CD4-positive, alpha-beta T cell (primary cell): ENCODE results near the gene URI1. TPM values are rescaled to one million over a fixed set of nuclear protein-coding genes. Genes with fewer than 3 reads are reported as not detected.

Experiments used
- ATAC-seq: fragments of 200-7000 bp; cut with Tn5 transposase; one replicate; pipeline ENCODE4 v1.10.0; 2022; ENCODE audit warnings: mild to moderate bottlenecking; ENCODE audit not compliant: poor library complexity
- CTCF ChIA-PET: fragments of 350-600 bp; sonication (Branson Sonifier 250); formaldehyde crosslinking; loops from one replicate; lab custom pipeline; 2021; ENCODE audit warnings: antibody characterized with exemption, inconsistent platforms; lab: Charles Lee
- POLR2A ChIA-PET: fragments of 350-600 bp; sonication (Branson Sonifier 250); formaldehyde crosslinking; loops from one replicate; lab custom pipeline; 2021; ENCODE audit warnings: antibody characterized with exemption, inconsistent platforms; lab: Charles Lee
- DNase-seq, 14 experiments: peaks; one replicate each; pipeline ENCODE4 v3.0.0-alpha.2; 2013 to 2020; ENCODE audit warnings: mixed read lengths in 2 of 14
- H3K27ac ChIP-seq, 2 donors: one replicate each; pipeline versions ENCODE4 v1.5.1 to v1.7.0; 2013; ENCODE audit warnings: low read length in 2 of 2, low read depth in 1 of 2, mild to moderate bottlenecking in 1 of 2
- H3K27me3 ChIP-seq, 2 experiments: 1 replicate in 1 of 2; 2 replicates in 1 of 2; pipeline versions ENCODE4 v1.6.1 to v1.7.0; 2013; ENCODE audit warnings: low read length in 2 of 2, control low read depth in 1 of 2, mild to moderate bottlenecking in 1 of 2, moderate library complexity in 1 of 2; ENCODE audit not compliant: insufficient read depth in 2 of 2, control insufficient read depth in 1 of 2
- H3K36me3 ChIP-seq: one replicate; pipeline ENCODE4 v1.6.1; 2013; ENCODE audit warnings: low read length, control low read depth; ENCODE audit not compliant: insufficient read depth
- H3K4me1 ChIP-seq: one replicate; pipeline ENCODE4 v1.6.1; 2013; ENCODE audit warnings: low read length, control low read depth; ENCODE audit not compliant: insufficient read depth
- H3K4me3 ChIP-seq: one replicate; pipeline ENCODE4 v1.5.1; 2013; ENCODE audit warnings: mild to moderate bottlenecking, low read length, moderate library complexity
- H3K9me3 ChIP-seq, 2 experiments: 1 replicate in 1 of 2; 2 replicates in 1 of 2; pipeline versions ENCODE4 v1.6.1 to v1.7.0; 2013; ENCODE audit warnings: low read length in 2 of 2, mild to moderate bottlenecking in 2 of 2, control low read depth in 1 of 2, moderate library complexity in 1 of 2; ENCODE audit not compliant: control insufficient read depth in 1 of 2, insufficient read depth in 1 of 2
- H3K27ac Mint-ChIP-seq: one replicate; pipeline ENCODE4 v1.8.0; 2020; ENCODE audit warnings: mixed read lengths
- H3K27me3 Mint-ChIP-seq: one replicate; pipeline ENCODE4 v1.8.0; 2021; ENCODE audit warnings: mixed read lengths
- H3K36me3 Mint-ChIP-seq: one replicate; pipeline ENCODE4 v1.8.0; 2021; ENCODE audit warnings: low read depth, mixed read lengths
- H3K4me1 Mint-ChIP-seq: one replicate; pipeline ENCODE4 v1.8.0; 2021; ENCODE audit warnings: low read depth, mixed read lengths
- H3K4me3 Mint-ChIP-seq: one replicate; pipeline ENCODE4 v1.8.0; 2020; ENCODE audit warnings: mild to moderate bottlenecking, mixed read lengths
- H3K9me3 Mint-ChIP-seq: one replicate; pipeline ENCODE4 v1.8.0; 2020; ENCODE audit warnings: mixed read lengths
- CTCF ChIP-seq: fragments of 200-600 bp; IDR thresholded peaks from one replicate; pipeline ENCODE4 v1.8.0; 2022; ENCODE audit warnings: antibody characterized with exemption, mild to moderate bottlenecking
- intact Hi-C, 2 experiments: fragments of 100-400 bp; cut with DNase I in 1 of 2; cut with micrococcal nuclease in 1 of 2; formaldehyde crosslinking; loops; one replicate each; pipeline versions ENCODE4 v1.15.1 to v1.9.0; 2023 to 2025; cut with DNase I, micrococcal nuclease
- total RNA-seq, 174 experiments: library from RNA in 2 of 174; stranded (reverse) in 2 of 174; gene quantifications; one replicate each; pipeline ENCODE4 v1.2.3 and lab custom pipeline; 2021 to 2026

URI1 gene
- total RNA-seq, 2 experiments from 2014 or later, result 50.9 to 63.6 TPM

- ATAC-seq (no peak), DNase-seq (no peak)
- Mint-ChIP-seq H3K4me3 (no peak overlapping the region), H3K27me3 (peaks cover 5% of the 10 kb centered on the region), H3K36me3 (no peaks in the 10 kb centered on the region), H3K27ac (no peak overlapping the region), H3K4me1 (no peaks in the 10 kb centered on the region), H3K9me3 (no peaks in the 10 kb centered on the region)
- Histone ChIP-seq H3K27me3 (no peaks in the 10 kb centered on the region), H3K4me1 (no peaks in the 10 kb centered on the region), H3K27ac (no peak overlapping the region), H3K4me3 (no peak overlapping the region), H3K9me3 (no peaks in the 10 kb centered on the region), H3K36me3 (no peaks in the 10 kb centered on the region)
- intact Hi-C loops, result no loop called here
- ChIA-PET CTCF (interaction anchor here (0.7 kb wide), 1 partner anchor 116 kb away, joined by 3 read pairs; no protein-coding TSS in a partner anchor), POLR2A (no interaction called here)
- TF ChIP-seq CTCF, result no peak
Observed at GRCh38 chr19:29926801-29927200, 15.2 kb upstream of the URI1 start.

GRCh38 chr19:29927944-29928625, 14.0 kb upstream of the URI1 start:
- H3K36me3 Mint-ChIP-seq, result no peaks in the 10 kb centered on the region

GRCh38 chr19:29928831-29929230, 13.2 kb upstream of the URI1 start:
- Mint-ChIP-seq H3K4me1 (no peaks in the 10 kb centered on the region), H3K27me3 (no peaks in the 10 kb centered on the region), H3K9me3 (no peaks in the 10 kb centered on the region), H3K27ac (no peak overlapping the region), H3K4me3 (no peak overlapping the region), H3K36me3 (no peaks in the 10 kb centered on the region)
- Histone ChIP-seq H3K4me1 (no peaks in the 10 kb centered on the region), H3K27ac (no peak overlapping the region), H3K4me3 (no peak overlapping the region), H3K9me3 (no peaks in the 10 kb centered on the region), H3K27me3 (no peaks in the 10 kb centered on the region), H3K36me3 (no peaks in the 10 kb centered on the region)
- POLR2A ChIA-PET, result no interaction called here
- DNase-seq (no peak), ATAC-seq (no peak)
- intact Hi-C loops, result no loop called here
- CTCF ChIA-PET, result no interaction called here
- TF ChIP-seq CTCF, result no peak

More at GRCh38 chr19:29927944-29928625, 14.0 kb upstream of the URI1 start:
- no peaks in the 10 kb centered on the region for H3K9me3 ChIP-seq
- H3K9me3 Mint-ChIP-seq, result no peaks in the 10 kb centered on the region
- no peak overlapping the region for H3K4me3 Mint-ChIP-seq
- H3K27ac Mint-ChIP-seq, result no peak overlapping the region
- no peak overlapping the region for H3K27ac ChIP-seq
- ChIA-PET CTCF (interaction anchor here (0.7 kb wide), 1 partner anchor 307 kb away, joined by 3 read pairs; no protein-coding TSS in a partner anchor), POLR2A (no interaction called here)
- no peaks in the 10 kb centered on the region for H3K36me3 ChIP-seq
- H3K4me1 Mint-ChIP-seq, result no peaks in the 10 kb centered on the region
- intact Hi-C loops, result no loop called here
- no peaks in the 10 kb centered on the region for H3K4me1 ChIP-seq
- ATAC-seq, result no peak
- H3K27me3 Mint-ChIP-seq, result peaks cover 5% of the 10 kb centered on the region
- no peak overlapping the region for H3K4me3 ChIP-seq
- no peak for DNase-seq
- no peak for TF ChIP-seq CTCF
- H3K27me3 ChIP-seq, result no peaks in the 10 kb centered on the region
